Lower leg skin (tissue), 3 donors: ENCODE data around the gene HMGA1.

Experiments
- CTCF ChIP-seq, 3 donors: fragments of 450-650 bp; IDR thresholded peaks; one replicate each; pipeline ENCODE4 v1.5.1; 2016; ENCODE audit warnings: antibody characterized with exemption in 3 of 3, mild to moderate bottlenecking in 3 of 3, moderate library complexity in 2 of 3
- POLR2A ChIP-seq, 2 donors: fragments of 450-650 bp; IDR thresholded peaks; one replicate each; pipeline ENCODE4 v1.6.1; 2016 to 2017; ENCODE audit warnings: antibody characterized with exemption in 2 of 2, mild to moderate bottlenecking in 1 of 2, moderate library complexity in 1 of 2

DNA sequence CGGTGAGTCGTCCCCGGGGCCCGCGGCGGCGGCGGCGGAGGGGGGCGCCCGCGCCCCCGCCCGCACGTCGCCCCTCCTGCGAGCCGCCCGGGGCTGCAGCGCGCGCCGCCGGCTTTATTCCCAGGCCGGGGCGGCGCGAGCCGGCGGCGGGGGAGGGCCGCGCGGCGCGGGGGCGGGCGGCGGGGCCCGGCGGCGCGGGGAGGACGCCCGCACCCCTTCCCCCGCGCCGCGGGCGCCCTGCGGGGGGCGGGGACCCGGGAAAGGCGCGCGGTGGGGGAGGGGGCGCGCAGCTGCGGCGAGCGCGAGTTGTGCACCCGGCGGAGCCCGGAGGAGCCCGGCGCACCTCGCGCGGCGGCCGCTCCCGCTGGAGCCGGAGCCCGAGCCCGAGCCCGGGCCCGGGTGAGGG, 646 bp downstream of the HMGA1 start:
- TF ChIP-seq CTCF (IDR thresholded peaks at IDR 0.05), result no peak
- no peak for TF ChIP-seq POLR2A (IDR thresholded peaks at IDR 0.05)
